Measurements from ENCODE around the gene HSPA13. TPM values are rescaled to one million over a fixed set of nuclear protein-coding genes. Genes with fewer than 3 reads are reported as not detected.

The HSPA13 gene
- total RNA-seq, 1 experiment from 2014 or later: 97.5 TPM

DNA sequence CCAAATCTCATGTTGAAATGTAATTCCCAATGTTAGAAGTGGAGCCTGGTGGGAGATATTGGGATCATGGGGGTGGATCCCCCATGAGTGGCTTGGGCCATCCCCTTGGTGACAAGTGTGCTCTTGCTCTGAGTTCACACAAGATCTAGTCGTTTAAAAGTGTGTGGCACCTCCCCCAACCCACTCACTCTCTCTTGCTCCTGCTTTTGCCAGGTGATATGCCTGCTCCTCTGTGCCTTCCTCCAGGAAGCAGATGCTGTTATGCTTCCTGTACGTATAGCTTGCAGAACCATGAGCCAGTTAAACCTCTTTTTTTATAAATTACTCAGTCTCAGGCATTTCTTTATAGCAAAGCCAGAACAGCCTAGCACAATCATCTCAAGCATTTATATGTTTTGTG, 23.0 kb upstream of the HSPA13 start:
- DNase-seq (ENCODE audit: unreplicated experiment): no peak
- Mint-ChIP-seq H3K4me3 (ENCODE audit: unreplicated experiment) (no peak overlapping the region), H3K4me1 (ENCODE audit: insufficient read depth, unreplicated experiment) (no peaks in the 10 kb centered on the region), H3K27ac (ENCODE audit: low read depth, unreplicated experiment) (no peak overlapping the region), H3K27me3 (ENCODE audit: insufficient read depth, unreplicated experiment) (no peaks in the 10 kb centered on the region), H3K9me3 (ENCODE audit: unreplicated experiment) (no peaks in the 10 kb centered on the region), H3K36me3 (ENCODE audit: insufficient read depth, unreplicated experiment) (no peaks in the 10 kb centered on the region)
- ChIA-PET CTCF (interaction anchor here (1.2 kb wide), 1 partner anchor 1186 kb away, joined by 4 read pairs; no protein-coding TSS in a partner anchor), POLR2A (no interaction called here)
- TF ChIP-seq CTCF (IDR thresholded peaks at IDR 0.05; ENCODE audit: unreplicated experiment): no peak
- BruUV-seq (replicated peaks): no TSS peak
- intact Hi-C loops (cut with micrococcal nuclease): loop anchor here (10.0 kb wide), 1 partner anchor 659 kb away; the partner anchor contains the start of gene NRIP1

GRCh38 chr21:14405225-14405624, 22.3 kb upstream of the HSPA13 start:
- Mint-ChIP-seq H3K9me3 (ENCODE audit: unreplicated experiment) (no peaks in the 10 kb centered on the region), H3K4me3 (ENCODE audit: unreplicated experiment) (no peak overlapping the region), H3K36me3 (ENCODE audit: insufficient read depth, unreplicated experiment) (no peaks in the 10 kb centered on the region), H3K27ac (ENCODE audit: low read depth, unreplicated experiment) (no peak overlapping the region), H3K4me1 (ENCODE audit: insufficient read depth, unreplicated experiment) (no peaks in the 10 kb centered on the region), H3K27me3 (ENCODE audit: insufficient read depth, unreplicated experiment) (no peaks in the 10 kb centered on the region)
- intact Hi-C loops (cut with micrococcal nuclease): loop anchor here (10.0 kb wide), 1 partner anchor 660 kb away; the partner anchor contains the start of gene NRIP1
- no TSS peak for BruUV-seq (replicated peaks)
- TF ChIP-seq CTCF (IDR thresholded peaks at IDR 0.05; ENCODE audit: unreplicated experiment): no peak
- no peak for DNase-seq (ENCODE audit: unreplicated experiment)
- ChIA-PET CTCF (interaction anchor here (0.7 to 1.2 kb wide), 2 partner anchors 1006 to 1187 kb away, joined by 3 to 4 read pairs; no protein-coding TSS in a partner anchor), POLR2A (no interaction called here)

DNA sequence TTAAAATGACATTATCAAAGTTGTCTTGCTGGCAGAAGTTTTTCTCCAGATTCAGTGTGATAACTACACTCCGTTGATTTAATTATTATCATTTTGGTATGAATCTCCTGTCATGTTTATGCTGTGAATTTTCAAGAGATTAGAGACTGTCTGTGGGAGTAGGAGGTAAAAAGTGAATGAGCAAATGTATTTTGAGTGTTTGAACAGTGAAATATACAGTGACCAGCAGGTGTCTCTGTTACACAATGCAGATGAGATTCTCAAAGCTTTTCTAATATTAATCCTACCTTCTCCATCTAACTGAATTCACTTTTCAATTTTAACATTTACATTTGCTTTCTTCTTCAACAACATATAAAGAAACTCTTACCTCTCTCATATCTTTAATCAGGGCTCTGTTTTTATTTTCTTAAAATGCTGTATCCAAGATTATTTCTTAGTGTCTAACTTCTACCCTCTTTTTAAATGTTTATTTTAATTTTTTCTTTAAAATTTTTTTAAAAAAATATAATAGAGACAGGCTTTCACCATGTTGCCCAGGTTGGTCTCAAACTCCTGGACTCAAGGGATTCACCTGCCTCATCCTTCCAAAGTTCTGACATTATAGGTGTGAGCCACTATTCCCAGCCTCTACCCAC, 20.9 kb upstream of the HSPA13 start:
- DNase-seq (ENCODE audit: unreplicated experiment): peak; percentile 47
- intact Hi-C loops (cut with micrococcal nuclease): loop anchor here (1.0 to 10.0 kb wide), 5 partner anchors 371 to 1189 kb away; partner anchors contain the start of gene NRIP1
- Mint-ChIP-seq H3K27me3 (ENCODE audit: insufficient read depth, unreplicated experiment) (no peaks in the 10 kb centered on the region), H3K36me3 (ENCODE audit: insufficient read depth, unreplicated experiment) (no peaks in the 10 kb centered on the region), H3K27ac (ENCODE audit: low read depth, unreplicated experiment) (no peak overlapping the region), H3K4me1 (ENCODE audit: insufficient read depth, unreplicated experiment) (no peaks in the 10 kb centered on the region), H3K4me3 (ENCODE audit: unreplicated experiment) (no peak overlapping the region), H3K9me3 (ENCODE audit: unreplicated experiment) (no peaks in the 10 kb centered on the region)
- BruUV-seq (replicated peaks): no TSS peak
- ChIA-PET CTCF (interaction anchor here (0.6 to 1.3 kb wide), 6 partner anchors 13 to 1079 kb away, joined by 3 to 6 read pairs (median 4); no protein-coding TSS in a partner anchor), POLR2A (no interaction called here)
- TF ChIP-seq CTCF (IDR thresholded peaks at IDR 0.05; ENCODE audit: unreplicated experiment): peak; percentile 50

DNA sequence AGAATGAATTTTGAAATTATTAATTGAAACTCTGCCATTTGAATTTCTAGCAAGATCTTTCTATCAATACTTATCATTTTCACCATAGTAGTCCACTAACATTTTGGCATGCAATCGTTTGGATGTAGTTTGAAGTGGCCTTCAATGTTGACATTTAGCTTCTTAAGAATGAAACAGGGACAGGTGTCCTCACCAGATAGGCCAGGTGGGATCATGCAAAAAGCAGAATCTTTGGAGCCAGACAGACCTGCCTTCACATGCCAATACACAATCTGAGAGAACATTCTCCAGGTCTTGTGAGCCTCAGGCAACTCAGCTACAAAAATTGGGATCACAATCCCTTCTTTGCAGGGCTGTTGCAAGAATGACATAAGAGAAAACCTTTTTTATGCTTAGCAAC, 18.3 kb upstream of the HSPA13 start:
- no peak for DNase-seq (ENCODE audit: unreplicated experiment)
- intact Hi-C loops (cut with micrococcal nuclease): loop anchor here (5.0 to 10.0 kb wide), 2 partner anchors 664 to 1191 kb away; partner anchors contain the start of gene NRIP1
- Mint-ChIP-seq H3K36me3 (ENCODE audit: insufficient read depth, unreplicated experiment) (no peaks in the 10 kb centered on the region), H3K4me1 (ENCODE audit: insufficient read depth, unreplicated experiment) (no peaks in the 10 kb centered on the region), H3K27me3 (ENCODE audit: insufficient read depth, unreplicated experiment) (no peaks in the 10 kb centered on the region), H3K9me3 (ENCODE audit: unreplicated experiment) (no peaks in the 10 kb centered on the region), H3K27ac (ENCODE audit: low read depth, unreplicated experiment) (no peak overlapping the region), H3K4me3 (ENCODE audit: unreplicated experiment) (no peak overlapping the region)
- CTCF ChIA-PET: interaction anchor here (0.5 to 1.6 kb wide), 5 partner anchors 10 to 1162 kb away, joined by 3 to 7 read pairs (median 3); no protein-coding TSS in a partner anchor
- no peak for TF ChIP-seq CTCF (IDR thresholded peaks at IDR 0.05; ENCODE audit: unreplicated experiment)
- no TSS peak for BruUV-seq (replicated peaks)
- POLR2A ChIA-PET: no interaction called here
